ENCODE results near the gene CCL27. TPM values are rescaled to one million over a fixed set of nuclear protein-coding genes. Genes with fewer than 3 reads are reported as not detected.

Gene CCL27
- total RNA-seq, 4 donors from 2014 or later: not detected

- intact Hi-C loops (cut with DNase I): no loop called here
- Histone ChIP-seq H3K4me1 (peaks cover 21 to 55% (median 34%) of the 10 kb centered on the region in 3 donors), H3K27me3 (no peaks in the 10 kb centered on the region), H3K9me3 (no peaks in the 10 kb centered on the region), H3K4me3 (no peak overlapping the region), H3K36me3 (peaks cover 0 to 27% (median 0%) of the 10 kb centered on the region in 3 donors), H3K27ac (no peak overlapping the region)
- 80% methylated on average over 1 of the region's 5 CpGs; no CpG with 5 or more reads in 1 of the 2 donors for WGBS, 2 donors
- TF ChIP-seq POLR2A (IDR thresholded peaks at IDR 0.05): no peak
- TF ChIP-seq, protein P1, sequence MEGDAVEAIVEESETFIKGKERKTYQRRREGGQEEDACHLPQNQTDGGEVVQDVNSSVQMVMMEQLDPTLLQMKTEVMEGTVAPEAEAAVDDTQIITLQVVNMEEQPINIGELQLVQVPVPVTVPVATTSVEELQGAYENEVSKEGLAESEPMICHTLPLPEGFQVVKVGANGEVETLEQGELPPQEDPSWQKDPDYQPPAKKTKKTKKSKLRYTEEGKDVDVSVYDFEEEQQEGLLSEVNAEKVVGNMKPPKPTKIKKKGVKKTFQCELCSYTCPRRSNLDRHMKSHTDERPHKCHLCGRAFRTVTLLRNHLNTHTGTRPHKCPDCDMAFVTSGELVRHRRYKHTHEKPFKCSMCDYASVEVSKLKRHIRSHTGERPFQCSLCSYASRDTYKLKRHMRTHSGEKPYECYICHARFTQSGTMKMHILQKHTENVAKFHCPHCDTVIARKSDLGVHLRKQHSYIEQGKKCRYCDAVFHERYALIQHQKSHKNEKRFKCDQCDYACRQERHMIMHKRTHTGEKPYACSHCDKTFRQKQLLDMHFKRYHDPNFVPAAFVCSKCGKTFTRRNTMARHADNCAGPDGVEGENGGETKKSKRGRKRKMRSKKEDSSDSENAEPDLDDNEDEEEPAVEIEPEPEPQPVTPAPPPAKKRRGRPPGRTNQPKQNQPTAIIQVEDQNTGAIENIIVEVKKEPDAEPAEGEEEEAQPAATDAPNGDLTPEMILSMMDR (IDR thresholded peaks at IDR 0.05): no peak
- no peak for DNase-seq
These were observed 5.5 kb downstream of the CCL27 start for GRCh38 chr9:34656992-34657391.

GRCh38 chr9:34655394-34655793 lies 7.1 kb downstream of the CCL27 start:
- WGBS, 2 donors: 84% methylated on average over 4 to 5 of the region's 5 CpGs
- TF ChIP-seq, protein P1 (IDR thresholded peaks at IDR 0.05): no peak
- no peak for TF ChIP-seq POLR2A (IDR thresholded peaks at IDR 0.05)
- Histone ChIP-seq H3K4me1 (peaks cover 33 to 68% (median 45%) of the 10 kb centered on the region in 3 donors), H3K36me3 (peaks cover 0 to 16% (median 0%) of the 10 kb centered on the region in 3 donors), H3K4me3 (no peak overlapping the region), H3K9me3 (no peaks in the 10 kb centered on the region), H3K27ac (peak overlapping the region in 3 of 4 donors; percentile 81 to 88 (median 88)), H3K27me3 (no peaks in the 10 kb centered on the region)
- intact Hi-C loops (cut with DNase I): no loop called here
- DNase-seq: no peak

GRCh38 chr9:34654323-34655051 lies 8.0 kb downstream of the CCL27 start:
- Histone ChIP-seq H3K4me1 (peaks cover 33 to 58% (median 45%) of the 10 kb centered on the region in 3 donors), H3K27ac (peak overlapping the region; percentile 19 to 88 (median 84)), H3K27me3 (no peaks in the 10 kb centered on the region), H3K36me3 (peaks cover 0 to 12% (median 2%) of the 10 kb centered on the region in 3 donors), H3K9me3 (no peaks in the 10 kb centered on the region), H3K4me3 (peak overlapping the region in 1 of 4 donors; percentile 9)
- DNase-seq: no peak
- TF ChIP-seq, protein P1 (IDR thresholded peaks at IDR 0.05): no peak
- 4 to 28% methylated on average over 6 to 9 of the region's 11 CpGs for WGBS, 2 donors
- intact Hi-C loops (cut with DNase I): no loop called here

- WGBS, 2 donors: 54 to 57% methylated on average over 8 of the region's 11 CpGs
- H3K27ac ChIP-seq: peak overlapping the region; percentile 54 to 88 (median 84)
- H3K36me3 ChIP-seq: peaks cover 0 to 22% (median 3%) of the 10 kb centered on the region in 3 donors
- H3K4me1 ChIP-seq: peaks cover 33 to 59% (median 45%) of the 10 kb centered on the region in 3 donors
- intact Hi-C loops (cut with DNase I): no loop called here
- peak overlapping the region in 2 of 4 donors; percentile 41 to 63 for H3K4me3 ChIP-seq
- no peaks in the 10 kb centered on the region for H3K9me3 ChIP-seq
- no peaks in the 10 kb centered on the region for H3K27me3 ChIP-seq
- TF ChIP-seq POLR2A (IDR thresholded peaks at IDR 0.05): no peak
- TF ChIP-seq, protein P1 (IDR thresholded peaks at IDR 0.05): no peak
- no peak for DNase-seq
These were observed 9.0 kb downstream of the CCL27 start for GRCh38 chr9:34653151-34654072.

All from esophagus squamous epithelium (tissue), 5 donors.